ENCODE results near the gene TENM4.

The TENM4 gene

DNA sequence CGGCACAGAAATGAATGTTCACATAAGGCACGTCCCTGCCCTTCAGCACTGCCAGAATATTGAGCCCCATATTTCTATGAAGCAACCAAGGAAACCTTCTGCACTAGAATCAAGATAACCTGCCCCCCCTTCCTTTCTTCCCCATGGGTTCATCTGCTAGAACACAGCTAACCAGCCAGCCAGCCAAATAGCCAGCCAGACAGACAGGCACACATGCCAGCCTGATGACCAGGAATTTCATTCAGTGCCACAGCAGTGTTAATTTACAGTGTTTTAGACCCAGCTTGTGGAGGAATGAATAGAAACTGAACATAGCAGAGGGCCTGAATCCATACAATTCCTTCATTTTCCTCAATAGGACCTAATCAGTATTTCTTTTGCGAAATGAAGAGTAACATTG, 57.0 kb downstream of the TENM4 start:
- CTCF ChIA-PET, result interaction anchor here (1.1 to 1.4 kb wide), 2 partner anchors 13 to 16 kb away, joined by 3 read pairs; no protein-coding TSS in a partner anchor
- TF ChIP-seq CTCF (IDR thresholded peaks at IDR 0.05; ENCODE audit: control extremely low read depth, extremely low read depth, low read depth, missing control alignments), result no peak
- no peak for DNase-seq (ENCODE audit: extremely low spot score)
- POLR2A ChIA-PET, result no interaction called here

- no peak for DNase-seq (ENCODE audit: extremely low spot score)
- ChIA-PET CTCF (no interaction called here), POLR2A (no interaction called here)
- no peak for TF ChIP-seq CTCF (IDR thresholded peaks at IDR 0.05; ENCODE audit: control extremely low read depth, extremely low read depth, low read depth, missing control alignments)
Observed at GRCh38 chr11:79382301-79383050, 58.4 kb downstream of the TENM4 start.

DNA sequence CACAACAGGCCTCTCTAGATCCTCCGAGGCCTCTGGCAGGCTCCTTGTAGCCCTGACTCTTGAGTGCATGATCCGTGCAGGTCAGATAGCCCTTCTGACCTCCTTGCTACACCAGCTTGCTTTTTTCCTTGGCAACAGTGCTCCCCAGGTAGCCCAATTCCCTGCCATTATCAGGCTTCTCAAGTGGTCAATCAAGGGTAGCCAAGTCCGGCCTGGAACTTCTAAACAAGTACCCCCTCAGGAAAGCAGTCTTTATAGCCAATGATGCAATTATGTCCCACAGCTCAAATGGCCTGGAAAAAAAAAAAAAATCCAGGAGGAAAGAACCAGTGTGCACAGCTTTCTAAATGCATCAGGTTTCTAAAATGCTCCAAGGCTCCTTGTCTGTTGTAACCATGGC, 59.8 kb downstream of the TENM4 start:
- ChIA-PET POLR2A (no interaction called here), CTCF (interaction anchor here (1.4 kb wide), 1 partner anchor 20 kb away, joined by 6 read pairs; no protein-coding TSS in a partner anchor)
- no peak for TF ChIP-seq CTCF (IDR thresholded peaks at IDR 0.05; ENCODE audit: control extremely low read depth, extremely low read depth, low read depth, missing control alignments)
- DNase-seq (ENCODE audit: extremely low spot score), result no peak

DNA sequence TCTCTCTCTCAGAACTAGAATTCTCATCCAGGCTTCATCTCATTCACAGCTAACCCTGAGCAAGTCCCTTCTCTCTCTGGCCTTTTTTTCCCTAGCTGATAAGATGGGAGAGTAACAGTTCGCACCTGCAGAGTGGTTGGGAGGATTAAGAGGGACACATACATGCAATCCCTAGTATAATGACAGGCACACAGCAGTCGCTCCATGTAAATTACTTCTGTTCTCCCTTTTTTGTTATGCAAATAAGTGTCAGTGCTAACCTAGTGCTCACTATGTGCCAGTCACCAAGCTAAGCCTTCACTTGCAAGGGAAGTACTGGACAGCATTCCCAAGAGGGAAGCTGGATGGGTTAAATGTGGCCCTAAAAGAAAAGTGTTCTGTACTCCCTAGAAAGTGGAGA, 63.4 kb downstream of the TENM4 start:
- DNase-seq (ENCODE audit: extremely low spot score), result no peak
- TF ChIP-seq CTCF (IDR thresholded peaks at IDR 0.05; ENCODE audit: control extremely low read depth, extremely low read depth, low read depth, missing control alignments), result no peak
- CTCF ChIA-PET, result interaction anchor here (0.9 kb wide), 1 partner anchor 13 kb away, joined by 3 read pairs; no protein-coding TSS in a partner anchor
- POLR2A ChIA-PET, result no interaction called here

DNA sequence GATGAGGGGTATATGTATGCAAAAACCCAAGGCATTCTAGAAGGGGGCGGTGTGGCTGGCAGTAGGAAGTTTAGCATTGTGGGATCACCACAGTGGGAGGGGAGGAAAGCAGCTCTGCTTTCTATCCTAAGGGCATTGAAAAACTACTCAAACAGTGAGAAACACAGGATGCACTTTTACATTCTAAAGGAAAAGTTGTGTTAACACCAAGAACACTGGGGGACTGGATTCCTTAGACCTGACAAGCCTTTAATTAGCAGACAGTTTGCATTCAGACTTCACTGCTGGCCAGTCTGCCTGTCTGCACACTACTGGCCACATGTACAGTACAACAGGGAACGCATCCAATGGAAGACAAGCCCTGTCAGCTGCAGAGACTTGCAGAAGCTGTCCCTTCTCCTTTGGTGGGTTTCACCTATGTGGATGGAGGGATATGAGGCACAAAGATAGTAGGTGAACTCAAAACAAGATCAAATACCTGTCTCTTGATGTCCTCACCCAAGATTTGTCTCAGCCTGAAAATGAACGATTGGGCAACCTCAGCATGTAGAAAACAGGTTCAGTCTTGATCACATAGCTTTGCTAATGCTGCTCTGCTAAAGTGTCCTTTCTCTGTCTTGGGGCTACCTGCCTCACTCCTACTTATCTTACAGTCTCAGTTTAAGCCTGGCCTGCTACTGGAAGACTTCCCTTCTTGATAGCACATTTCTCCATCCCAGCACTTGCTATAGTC, 64.8 kb downstream of the TENM4 start:
- DNase-seq (ENCODE audit: extremely low spot score), result no peak
- TF ChIP-seq CTCF (IDR thresholded peaks at IDR 0.05; ENCODE audit: control extremely low read depth, extremely low read depth, low read depth, missing control alignments), result no peak
- POLR2A ChIA-PET, result no interaction called here

GRCh38 chr11:79374727-79375126, 66.1 kb downstream of the TENM4 start:
- POLR2A ChIA-PET, result no interaction called here

More for the DNA sequence above, 64.8 kb downstream of the TENM4 start:
- CTCF ChIA-PET, result no interaction called here

More at GRCh38 chr11:79374727-79375126, 66.1 kb downstream of the TENM4 start:
- CTCF ChIA-PET, result interaction anchor here (1.0 kb wide), 1 partner anchor 9 kb away, joined by 3 read pairs; no protein-coding TSS in a partner anchor
- TF ChIP-seq CTCF (IDR thresholded peaks at IDR 0.05; ENCODE audit: control extremely low read depth, extremely low read depth, low read depth, missing control alignments), result no peak
- DNase-seq (ENCODE audit: extremely low spot score), result no peak
